GM15510 (cell line): ENCODE results near the gene GPATCH2.

Experiments used
- POLR2A ChIP-seq: IDR thresholded peaks from 3 replicates; pipeline ENCODE4 v1.6.1; 2011; ENCODE audit warnings: borderline replicate concordance; ENCODE audit not compliant: insufficient read length; ENCODE audit errors: extremely low read depth

Gene GPATCH2

GRCh38 chr1:217388522-217389065 lies 242.3 kb downstream of the GPATCH2 start:
- no peak for TF ChIP-seq POLR2A

GRCh38 chr1:217379336-217379735 lies 251.6 kb downstream of the GPATCH2 start:
- TF ChIP-seq POLR2A, result no peak
